ENCODE data around the gene BLM.
"Not testable (repeated sequence)": the region's sequence is repeated elsewhere in the genome, so short reads cannot be mapped to it uniquely, and the experiment has no call there.

BLM gene

GRCh38 chr15:90845201-90845949 lies 128.2 kb downstream of the BLM start:
- no peak for DNase-seq (ENCODE audit: low read depth in 3 of 3, low spot score in 1 of 3)

GRCh38 chr15:90849424-90849823 lies 132.3 kb downstream of the BLM start:
- not testable (repeated sequence) for DNase-seq (ENCODE audit: low read depth in 3 of 3, low spot score in 1 of 3)

- DNase-seq (ENCODE audit: low read depth in 3 of 3, low spot score in 1 of 3): no peak
Observed at GRCh38 chr15:90851114-90851513, 134.0 kb downstream of the BLM start.

GRCh38 chr15:90851940-90852339 lies 134.8 kb downstream of the BLM start:
- DNase-seq (ENCODE audit: low read depth in 3 of 3, low spot score in 1 of 3): no peak

- DNase-seq (ENCODE audit: low read depth in 3 of 3, low spot score in 1 of 3): no peak
Observed at GRCh38 chr15:90855139-90855538, 138.0 kb downstream of the BLM start.

- DNase-seq (ENCODE audit: low read depth in 3 of 3, low spot score in 1 of 3): no peak
Observed at GRCh38 chr15:90857337-90857736, 140.2 kb downstream of the BLM start.

GRCh38 chr15:90857883-90858443 lies 140.8 kb downstream of the BLM start:
- DNase-seq (ENCODE audit: low read depth in 3 of 3, low spot score in 1 of 3): no peak

GRCh38 chr15:90859234-90860131 lies 142.3 kb downstream of the BLM start:
- DNase-seq (ENCODE audit: low read depth in 3 of 3, low spot score in 1 of 3): no peak

- no peak for DNase-seq (ENCODE audit: low read depth in 3 of 3, low spot score in 1 of 3)
Observed at GRCh38 chr15:90860450-90860849, 143.3 kb downstream of the BLM start.

GRCh38 chr15:90860942-90861675 lies 144.0 kb downstream of the BLM start:
- DNase-seq (ENCODE audit: low read depth in 3 of 3, low spot score in 1 of 3): no peak

- DNase-seq (ENCODE audit: low read depth in 3 of 3, low spot score in 1 of 3): no peak
Observed at GRCh38 chr15:90862487-90862886, 145.3 kb downstream of the BLM start.

- DNase-seq (ENCODE audit: low read depth in 3 of 3, low spot score in 1 of 3): no peak
Observed at GRCh38 chr15:90862964-90863778, 146.0 kb downstream of the BLM start.

- no peak for DNase-seq (ENCODE audit: low read depth in 3 of 3, low spot score in 1 of 3)
Observed at GRCh38 chr15:90863987-90864386, 146.8 kb downstream of the BLM start.

GRCh38 chr15:90864507-90864906 lies 147.4 kb downstream of the BLM start:
- no peak for DNase-seq (ENCODE audit: low read depth in 3 of 3, low spot score in 1 of 3)

- no peak for DNase-seq (ENCODE audit: low read depth in 3 of 3, low spot score in 1 of 3)
Observed at GRCh38 chr15:90865702-90866101, 148.6 kb downstream of the BLM start.

Measured in stimulated activated CD4-positive, alpha-beta T cell treated with anti-CD3 and anti-CD28 coated beads, TNF-alpha, amount 100 ng/mL, for 1 hour (primary cell).